GM21526 (cell line): Measurements from ENCODE around the gene R3HCC1L.

ENCODE experiments used
- ATAC-seq: cut with Tn5 transposase; IDR thresholded peaks from one replicate; pipeline ENCODE4 v1.9.1; 2021; ENCODE audit warnings: moderate library complexity; ENCODE audit not compliant: unreplicated experiment, low FRiP score

Gene R3HCC1L

GRCh38 chr10:98270073-98270740 lies 135.8 kb downstream of the R3HCC1L start:
- no peak for ATAC-seq

DNA sequence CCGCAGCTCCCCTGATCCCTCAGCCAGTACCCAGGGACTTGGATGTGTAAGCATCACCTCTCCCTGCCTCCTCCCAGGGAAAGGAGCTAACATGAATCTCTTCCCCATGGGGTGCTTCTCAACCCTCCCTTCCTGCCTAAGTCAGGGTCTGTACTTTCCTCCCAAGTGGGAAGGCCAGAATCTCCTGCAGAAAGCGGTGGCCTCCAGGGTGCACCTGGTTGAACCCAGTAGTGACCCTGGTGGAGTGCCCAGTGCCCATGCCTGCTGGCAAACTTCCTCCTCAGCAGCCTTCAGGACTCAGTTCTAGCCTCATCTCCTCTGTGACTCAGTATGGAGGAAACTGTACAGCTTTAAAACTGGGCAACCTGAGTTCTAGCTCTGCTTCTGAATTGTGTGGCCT lies 136.3 kb downstream of the R3HCC1L start:
- ATAC-seq = no peak

DNA sequence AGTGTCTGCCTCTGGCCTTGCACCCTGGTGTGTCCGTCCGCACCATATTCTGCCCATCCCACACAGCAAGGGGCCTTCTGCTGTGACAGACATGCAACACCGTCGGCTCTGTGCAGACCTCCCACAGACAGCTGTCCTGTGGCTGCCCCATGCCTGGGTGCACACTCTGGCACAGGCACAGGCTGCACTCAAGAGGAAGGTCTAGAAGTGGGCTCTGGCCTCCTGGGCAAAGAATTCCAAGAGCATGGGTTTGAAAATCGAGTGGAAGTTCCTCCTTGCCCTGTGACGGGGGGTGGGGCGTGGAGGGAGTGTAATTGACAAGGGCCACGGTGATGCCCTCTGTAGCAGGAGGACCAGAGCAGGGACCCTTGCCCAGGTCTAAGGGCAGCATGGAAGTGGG lies 137.8 kb downstream of the R3HCC1L start:
- ATAC-seq = no peak

DNA sequence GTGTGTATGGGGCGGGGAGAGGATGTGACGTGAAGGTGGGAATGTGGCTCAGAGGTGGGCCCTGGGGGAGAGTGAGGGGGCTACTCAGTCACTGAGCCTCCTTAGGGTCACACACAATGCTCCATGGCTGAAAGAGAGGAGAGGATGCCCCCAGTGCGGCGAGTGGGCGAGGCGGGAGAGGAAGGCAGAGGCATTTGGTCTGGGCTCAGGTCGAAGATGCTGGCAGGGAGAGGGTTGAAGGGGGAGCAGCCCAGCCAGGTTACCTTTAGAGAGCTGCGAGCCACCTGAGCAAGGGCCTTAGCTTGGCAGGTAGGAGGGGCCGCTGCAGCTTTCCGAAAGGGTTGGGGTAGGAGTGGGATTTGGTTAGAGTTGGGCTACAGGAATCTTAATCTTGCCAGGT lies 138.2 kb downstream of the R3HCC1L start:
- no peak for ATAC-seq

DNA sequence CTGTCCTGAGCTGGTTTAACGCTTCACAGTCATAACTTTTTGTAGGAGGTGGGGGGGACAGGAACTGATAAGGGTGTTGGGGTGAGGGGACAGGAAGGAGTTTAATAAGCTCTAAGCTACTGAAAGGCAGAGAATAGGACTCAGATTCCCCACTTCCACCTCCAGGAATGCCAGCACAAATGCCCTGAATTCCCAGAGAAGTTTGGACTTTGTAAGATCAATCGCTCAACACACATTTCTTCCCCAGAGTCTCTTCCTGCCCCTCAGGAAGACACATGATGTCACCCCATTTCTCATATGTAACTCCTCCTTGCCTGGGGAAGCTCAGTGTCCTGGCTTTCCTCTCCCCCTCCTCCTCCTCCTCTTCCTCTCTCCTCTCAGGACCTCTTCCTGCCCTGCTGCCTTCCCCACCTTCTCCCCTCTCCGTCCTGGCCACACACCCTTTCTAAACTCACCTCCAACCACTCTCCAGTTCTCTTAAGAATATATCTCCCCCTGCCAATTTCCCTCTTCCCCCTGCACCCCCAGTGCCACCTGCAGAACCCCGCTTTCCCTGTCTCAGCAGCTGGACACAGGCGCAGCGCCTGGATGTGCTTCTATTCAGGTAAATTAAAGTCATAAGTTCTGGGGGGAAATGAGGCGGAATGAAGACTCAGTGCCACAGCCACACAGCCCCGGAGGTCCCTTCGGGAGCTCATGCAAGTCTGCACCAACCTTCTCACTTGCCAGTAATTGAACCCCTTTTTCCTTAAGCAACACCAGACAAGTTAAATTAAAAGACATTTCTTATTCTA lies 138.8 kb downstream of the R3HCC1L start:
- ATAC-seq = no peak

- no peak for ATAC-seq
These were observed 140.1 kb downstream of the R3HCC1L start for GRCh38 chr10:98274562-98274961.

- no peak for ATAC-seq
These were observed 141.9 kb downstream of the R3HCC1L start for GRCh38 chr10:98276311-98276710.

GRCh38 chr10:98285416-98285815 lies 151.0 kb downstream of the R3HCC1L start:
- ATAC-seq = no peak

GRCh38 chr10:98286419-98286818 lies 152.0 kb downstream of the R3HCC1L start:
- ATAC-seq = no peak

GRCh38 chr10:98287321-98287720 lies 152.9 kb downstream of the R3HCC1L start:
- ATAC-seq = no peak

- ATAC-seq = no peak
These were observed 155.3 kb downstream of the R3HCC1L start for GRCh38 chr10:98289802-98290209.

GRCh38 chr10:98292971-98293370 lies 158.5 kb downstream of the R3HCC1L start:
- no peak for ATAC-seq

- ATAC-seq = no peak
These were observed 159.3 kb downstream of the R3HCC1L start for GRCh38 chr10:98293550-98294269.

DNA sequence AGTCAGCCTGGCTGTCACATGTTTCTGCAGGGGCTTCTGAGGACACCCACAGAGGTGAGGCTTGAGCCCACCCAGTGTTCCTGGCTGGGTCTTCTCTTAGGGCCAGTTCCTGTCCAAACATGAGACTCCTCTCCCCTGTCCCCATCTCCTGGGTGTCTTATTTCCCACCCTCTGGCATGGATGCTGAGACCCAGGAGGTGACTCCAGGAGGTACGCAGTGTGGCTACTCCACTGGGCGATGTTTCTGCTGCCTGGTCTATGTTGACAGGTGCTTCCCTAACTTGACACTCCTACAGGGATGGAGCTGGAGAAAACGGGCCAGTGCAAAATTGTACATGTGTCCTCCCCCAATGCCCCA lies 159.8 kb downstream of the R3HCC1L start:
- ATAC-seq = no peak
